Esophagus squamous epithelium (tissue), 4 donors: ENCODE results near the gene A3GALT2.

Experiments used
- POLR2A ChIP-seq, 4 donors: fragments of 450-650 bp; IDR thresholded peaks; one replicate each; pipeline ENCODE4 v1.6.1; 2017; ENCODE audit warnings: antibody characterized with exemption in 4 of 4, mild to moderate bottlenecking in 4 of 4, moderate library complexity in 3 of 4
- TF ChIP-seq, protein P1 (sequence below), 6 experiments: fragments of 450-650 bp in 4 of 6; fragments of 200-600 bp in 2 of 6; sonication (generic) in 2 of 6; IDR thresholded peaks; one replicate each; pipeline ENCODE4 v1.5.1; 2016 to 2019; ENCODE audit warnings: antibody characterized with exemption in 6 of 6, mild to moderate bottlenecking in 4 of 6, moderate library complexity in 4 of 6

GRCh38 chr1:33311706-33312412, 9.0 kb downstream of the A3GALT2 start:
- TF ChIP-seq, protein P1, sequence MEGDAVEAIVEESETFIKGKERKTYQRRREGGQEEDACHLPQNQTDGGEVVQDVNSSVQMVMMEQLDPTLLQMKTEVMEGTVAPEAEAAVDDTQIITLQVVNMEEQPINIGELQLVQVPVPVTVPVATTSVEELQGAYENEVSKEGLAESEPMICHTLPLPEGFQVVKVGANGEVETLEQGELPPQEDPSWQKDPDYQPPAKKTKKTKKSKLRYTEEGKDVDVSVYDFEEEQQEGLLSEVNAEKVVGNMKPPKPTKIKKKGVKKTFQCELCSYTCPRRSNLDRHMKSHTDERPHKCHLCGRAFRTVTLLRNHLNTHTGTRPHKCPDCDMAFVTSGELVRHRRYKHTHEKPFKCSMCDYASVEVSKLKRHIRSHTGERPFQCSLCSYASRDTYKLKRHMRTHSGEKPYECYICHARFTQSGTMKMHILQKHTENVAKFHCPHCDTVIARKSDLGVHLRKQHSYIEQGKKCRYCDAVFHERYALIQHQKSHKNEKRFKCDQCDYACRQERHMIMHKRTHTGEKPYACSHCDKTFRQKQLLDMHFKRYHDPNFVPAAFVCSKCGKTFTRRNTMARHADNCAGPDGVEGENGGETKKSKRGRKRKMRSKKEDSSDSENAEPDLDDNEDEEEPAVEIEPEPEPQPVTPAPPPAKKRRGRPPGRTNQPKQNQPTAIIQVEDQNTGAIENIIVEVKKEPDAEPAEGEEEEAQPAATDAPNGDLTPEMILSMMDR (IDR thresholded peaks at IDR 0.05) = no peak
- TF ChIP-seq POLR2A (IDR thresholded peaks at IDR 0.05) = no peak
